SKM-1 treated with dmso at 0.1 percent for 144 hours (cell line): Measurements from ENCODE around the gene RNASEH1.
"Not testable (repeated sequence)": the region's sequence is repeated elsewhere in the genome, so short reads cannot be mapped to it uniquely, and the experiment has no call there.

Experiments used
- DNase-seq: peaks from one replicate; lab custom pipeline; 2025; ENCODE audit not compliant: unreplicated experiment; lab: John Stamatoyannopoulos, UW

RNASEH1 gene

GRCh38 chr2:3594493-3595281 lies 36.6 kb upstream of the RNASEH1 start, which contains the start of gene COLEC11:
Gene COLEC11, plus strand, starts transcription at chr2:3595112. Its CDS starts 9,229 bp downstream, at chr2:3604341.
- DNase-seq = no peak

GRCh38 chr2:3589086-3589485 lies 31.0 kb upstream of the RNASEH1 start:
- DNase-seq = no peak

DNA sequence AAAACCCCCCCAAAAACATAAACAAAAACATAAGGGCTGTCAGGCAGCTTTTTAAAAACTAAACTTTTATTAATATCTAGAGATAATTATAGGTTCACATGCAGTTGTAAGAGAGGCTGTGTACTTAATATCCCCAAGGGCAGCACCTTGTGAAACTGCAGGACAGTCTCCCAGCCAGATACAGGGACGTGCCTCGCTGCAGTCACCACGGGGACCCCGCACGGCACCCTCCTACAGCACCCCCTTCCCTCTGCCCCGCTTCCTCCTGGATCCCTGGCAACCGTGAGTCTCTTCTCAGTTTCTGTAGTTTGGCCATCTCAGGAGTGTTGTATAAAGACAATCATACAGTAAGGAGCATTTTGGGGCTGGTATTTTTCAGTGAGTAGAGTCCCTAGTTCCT lies 30.0 kb upstream of the RNASEH1 start:
- DNase-seq = no peak

GRCh38 chr2:3587432-3587831 lies 29.3 kb upstream of the RNASEH1 start:
- DNase-seq = no peak

GRCh38 chr2:3587021-3587420 lies 28.9 kb upstream of the RNASEH1 start:
- no peak for DNase-seq

GRCh38 chr2:3586220-3586619 lies 28.1 kb upstream of the RNASEH1 start:
- no peak for DNase-seq

GRCh38 chr2:3585261-3586109 lies 27.4 kb upstream of the RNASEH1 start:
- no peak for DNase-seq

DNA sequence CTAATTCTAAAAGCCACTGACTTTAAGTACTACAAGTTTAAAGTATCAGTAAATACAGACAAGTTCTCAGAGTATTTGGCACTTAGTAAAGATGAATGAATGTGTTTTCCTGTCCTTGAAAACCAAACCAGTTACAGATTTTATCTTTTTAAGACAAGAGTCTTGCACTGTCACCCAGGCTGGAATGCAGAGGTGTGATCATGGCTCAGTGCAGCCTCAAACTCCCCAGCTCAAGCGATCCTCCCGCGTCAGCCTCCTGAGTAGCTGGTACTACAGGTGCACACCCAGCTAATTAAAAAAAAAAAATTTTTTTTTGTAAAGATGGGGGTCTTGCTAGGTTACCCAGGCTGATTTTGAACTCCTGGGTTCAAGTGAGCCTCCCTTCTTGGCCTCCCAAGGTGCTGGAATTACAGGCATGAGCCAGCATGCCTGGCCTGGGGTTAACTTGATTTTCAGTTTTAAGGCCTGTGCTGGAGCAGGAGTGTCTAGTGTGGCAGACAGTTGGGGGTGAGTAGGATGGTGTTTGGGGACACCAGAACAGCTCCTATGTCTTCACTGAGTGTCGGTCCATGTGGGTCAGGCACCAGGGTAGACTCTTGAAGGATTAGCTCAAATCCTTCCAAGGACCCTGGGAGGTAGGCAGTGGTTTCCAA lies 26.6 kb upstream of the RNASEH1 start:
- DNase-seq = no peak

DNA sequence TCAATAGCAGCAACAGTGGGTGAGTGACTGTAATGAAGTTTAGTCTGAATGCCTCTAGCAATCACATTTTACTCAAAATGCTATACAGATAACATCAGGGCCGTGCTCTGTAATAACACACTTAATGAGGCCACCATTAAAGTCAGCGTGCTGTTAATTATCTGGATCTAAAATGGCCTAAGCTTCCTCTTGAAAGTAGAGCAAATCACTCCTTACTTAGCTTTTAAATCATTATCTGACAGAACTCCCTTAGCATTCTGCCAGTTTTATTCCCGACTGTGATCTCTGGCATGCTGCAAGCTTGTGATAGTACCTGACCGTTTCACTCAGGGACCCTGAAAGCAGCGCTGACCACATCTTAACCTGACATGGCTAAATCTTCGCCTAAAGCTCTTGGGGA lies 25.9 kb upstream of the RNASEH1 start:
- no peak for DNase-seq

DNA sequence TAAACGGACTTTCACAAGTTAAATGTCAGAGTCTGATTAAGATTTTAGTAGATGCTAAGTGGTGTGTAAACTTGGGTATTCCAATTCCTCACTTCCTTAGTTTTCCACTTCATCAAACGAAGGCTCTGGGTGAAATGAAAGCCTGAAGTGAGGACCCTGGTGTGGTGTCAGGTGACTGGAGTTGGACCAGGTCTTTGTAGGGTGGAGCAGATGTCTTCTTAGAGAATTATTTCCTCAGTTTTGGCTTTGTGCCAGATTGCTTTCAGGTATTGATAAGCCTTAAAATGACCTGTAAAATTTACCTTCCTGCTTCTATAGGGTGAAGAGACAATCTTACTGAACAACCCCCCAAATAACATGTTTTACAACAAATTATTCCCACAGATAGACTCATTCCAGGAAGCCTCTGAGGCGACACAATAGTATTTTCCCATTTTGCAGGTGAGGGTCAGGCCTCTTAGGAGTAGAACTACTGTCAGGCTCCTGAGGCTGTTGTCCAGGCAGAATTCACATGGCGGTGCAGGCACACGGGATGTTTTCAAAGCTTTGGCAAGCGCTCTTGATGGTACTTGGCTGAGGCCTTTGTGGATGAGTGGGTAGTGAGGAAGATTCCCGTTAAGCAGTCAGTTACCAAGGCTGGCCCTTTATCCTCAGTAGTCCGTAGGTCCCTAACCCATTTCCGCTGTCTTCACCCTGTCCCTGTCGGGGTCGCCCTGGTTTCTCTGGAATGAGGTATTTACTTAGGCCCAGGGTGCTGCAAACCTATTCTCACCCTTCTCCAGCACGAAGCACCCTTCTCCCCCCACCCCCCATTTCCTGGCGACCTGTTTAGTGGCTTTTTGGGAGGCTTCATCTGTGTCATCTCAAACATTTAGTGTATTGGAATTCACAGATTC lies 23.5 kb upstream of the RNASEH1 start:
- DNase-seq = no peak

DNA sequence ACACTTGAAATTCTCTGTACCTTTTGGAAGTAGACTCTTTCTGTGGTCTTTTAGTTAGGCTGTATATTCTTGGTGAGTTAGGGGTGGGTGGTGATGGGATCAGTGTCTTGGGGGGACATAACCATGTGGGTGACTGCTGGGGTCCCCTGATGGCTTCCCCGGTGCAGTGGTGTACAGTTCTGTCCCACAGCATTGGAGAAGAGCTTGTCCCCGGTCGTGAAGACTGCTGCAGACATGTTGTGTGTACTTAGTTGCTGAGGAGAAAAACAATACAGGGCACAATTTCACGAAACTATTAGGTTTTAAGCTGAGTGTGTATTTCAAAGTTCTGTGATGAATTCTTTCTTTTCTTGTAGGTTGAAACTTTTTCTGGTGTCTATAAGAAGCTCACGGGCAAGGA lies 22.3 kb upstream of the RNASEH1 start:
- no peak for DNase-seq

GRCh38 chr2:3578987-3579386 lies 20.9 kb upstream of the RNASEH1 start:
- no peak for DNase-seq

GRCh38 chr2:3576263-3576630 lies 18.1 kb upstream of the RNASEH1 start:
- DNase-seq = not testable (repeated sequence)

DNA sequence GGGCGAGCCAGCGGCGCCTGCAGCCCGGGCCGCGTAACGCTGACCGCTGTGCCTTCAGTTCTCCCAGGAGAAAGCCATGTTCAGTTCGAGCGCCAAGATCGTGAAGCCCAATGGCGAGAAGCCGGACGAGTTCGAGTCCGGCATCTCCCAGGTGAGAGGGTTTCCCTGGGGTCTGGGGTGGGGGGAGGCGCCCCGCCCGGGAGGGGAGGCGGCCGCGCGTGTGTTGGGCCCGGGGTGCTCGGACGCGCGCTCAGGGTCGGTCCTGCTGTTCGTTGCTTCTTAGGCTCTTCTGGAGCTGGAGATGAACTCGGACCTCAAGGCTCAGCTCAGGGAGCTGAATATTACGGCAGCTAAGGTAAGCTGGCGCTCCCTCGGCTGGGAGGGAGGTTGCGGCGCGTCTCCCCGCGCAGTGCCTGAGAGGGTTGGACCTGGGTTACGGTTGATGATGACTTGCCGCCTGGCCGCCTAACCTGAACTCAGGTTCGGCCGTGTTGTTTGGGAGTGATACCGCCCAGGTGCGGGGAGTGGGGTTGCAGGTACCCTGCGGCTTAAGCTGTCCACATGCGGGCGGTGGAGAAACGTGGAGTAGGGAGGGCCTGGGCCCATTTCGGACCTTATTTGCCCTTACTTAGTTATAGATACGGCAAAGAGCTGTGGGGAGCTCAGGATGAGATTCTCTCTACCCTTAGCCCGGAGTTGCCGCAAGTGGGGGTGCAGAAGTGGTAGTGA lies 17.6 kb upstream of the RNASEH1 start:
- DNase-seq = no peak

DNA sequence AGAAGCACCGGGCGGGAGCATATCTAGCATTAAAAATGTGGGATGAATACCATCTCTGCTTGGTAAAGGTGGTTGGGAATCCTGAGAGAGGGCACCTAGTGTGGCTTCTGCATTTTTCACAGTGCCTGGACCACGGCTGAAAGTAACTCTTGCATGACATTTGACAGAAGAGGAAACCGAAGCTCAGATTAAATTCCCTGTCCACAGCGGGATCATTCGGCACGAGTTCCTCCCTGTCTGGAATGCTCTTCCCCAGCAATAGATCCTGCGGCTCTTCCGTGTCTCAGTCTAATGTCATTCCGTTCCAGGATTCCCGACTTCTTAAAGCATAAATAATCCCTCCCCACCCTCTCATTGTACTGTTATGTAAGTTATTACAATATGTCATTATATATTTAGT lies 16.0 kb upstream of the RNASEH1 start:
- DNase-seq = no peak

- no peak for DNase-seq
These were observed 14.5 kb upstream of the RNASEH1 start for GRCh38 chr2:3572620-3573019.

DNA sequence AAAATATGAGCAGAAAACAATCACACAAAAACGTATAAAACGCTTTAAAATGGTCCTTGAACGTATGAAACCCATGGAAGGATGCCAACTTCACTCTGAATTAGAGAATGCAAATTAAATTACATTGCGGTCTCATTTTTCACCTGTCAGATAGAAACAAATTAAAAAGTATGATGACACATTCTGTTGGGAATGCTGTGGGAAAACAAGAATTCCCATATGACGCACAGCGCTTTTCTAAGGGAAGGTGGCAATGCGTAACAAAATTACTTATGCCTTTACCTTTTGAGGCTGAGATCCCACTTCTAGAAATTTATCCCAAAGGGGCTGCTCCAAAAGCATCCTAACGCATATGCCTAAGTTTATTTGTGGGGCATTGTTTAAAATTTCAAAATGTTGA lies 13.2 kb upstream of the RNASEH1 start:
- DNase-seq = no peak

- DNase-seq = not testable (repeated sequence)
These were observed 11.5 kb upstream of the RNASEH1 start for GRCh38 chr2:3569656-3570055.

DNA sequence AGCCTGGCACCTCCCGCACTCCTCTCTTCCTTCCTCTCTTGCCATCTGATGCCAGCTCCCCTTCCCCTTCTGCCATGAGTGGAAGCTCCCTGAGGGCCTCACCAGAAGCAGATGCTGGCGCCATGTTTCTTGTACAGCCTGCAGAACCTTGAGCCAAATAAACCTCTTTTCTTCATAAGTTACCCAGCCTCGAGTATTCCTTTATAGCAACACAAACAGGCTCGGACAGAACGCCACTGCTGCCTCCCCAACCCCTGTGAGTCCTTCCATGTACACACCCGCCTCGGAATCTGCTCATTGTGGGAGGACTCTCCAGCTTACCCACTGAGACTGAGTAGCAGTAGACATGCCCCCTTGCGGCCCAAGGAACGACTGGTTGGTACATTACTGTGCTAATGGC lies 8.7 kb upstream of the RNASEH1 start:
- DNase-seq = no peak

GRCh38 chr2:3565117-3565516 lies 7.0 kb upstream of the RNASEH1 start:
- DNase-seq = no peak
